MM.1S (cell line): ENCODE results near the gene ENOX1.

Source experiments
- DNase-seq: peaks from one replicate; pipeline ENCODE4 v3.0.0-alpha.2; 2015
- H2AFZ ChIP-seq: fragments of 300-600 bp; sonication (generic); 2 replicates; pipeline ENCODE4 v1.6.0; 2016; ENCODE audit warnings: antibody characterized with exemption, low read length
- H3F3A ChIP-seq: fragments of 300-600 bp; sonication (generic); 2 replicates; pipeline ENCODE4 v1.6.1; 2016; ENCODE audit warnings: mild to moderate bottlenecking, antibody characterized with exemption, low read length, moderate library complexity, mixed read lengths; ENCODE audit not compliant: insufficient read depth
- H3K27ac ChIP-seq: fragments of 300-600 bp; sonication (generic); 2 replicates; pipeline ENCODE4 v1.5.1; 2016; ENCODE audit warnings: mild to moderate bottlenecking, low read length
- H3K27me3 ChIP-seq: fragments of 300-600 bp; sonication (generic); replicated peaks from 2 replicates; pipeline ENCODE4 v1.6.0; 2016; ENCODE audit warnings: low read length; ENCODE audit not compliant: insufficient read depth
- H3K36me3 ChIP-seq: fragments of 300-600 bp; sonication (generic); replicated peaks from 2 replicates; pipeline ENCODE4 v1.6.1; 2016; ENCODE audit warnings: mild to moderate bottlenecking, low read length, mixed read lengths; ENCODE audit not compliant: insufficient read depth
- H3K4me1 ChIP-seq: fragments of 300-600 bp; sonication (generic); 2 replicates; pipeline ENCODE4 v1.6.1; 2016; ENCODE audit warnings: low read length, mixed read lengths
- H3K4me2 ChIP-seq: fragments of 300-600 bp; sonication (generic); 2 replicates; pipeline ENCODE4 v1.6.0; 2016; ENCODE audit warnings: low read depth, low read length
- H3K4me3 ChIP-seq: fragments of 300-600 bp; sonication (generic); 2 replicates; pipeline ENCODE4 v1.5.1; 2016; ENCODE audit warnings: low read length, mixed read lengths
- H3K79me2 ChIP-seq: fragments of 300-600 bp; sonication (generic); 2 replicates; pipeline ENCODE4 v1.6.1; 2016; ENCODE audit warnings: mixed run types, low read length, mixed read lengths
- H3K9ac ChIP-seq: fragments of 300-600 bp; sonication (generic); 2 replicates; pipeline ENCODE4 v1.6.1; 2016; ENCODE audit warnings: low read length, mixed read lengths
- H3K9me2 ChIP-seq: fragments of 300-600 bp; sonication (generic); replicated peaks from 2 replicates; pipeline ENCODE4 v1.6.1; 2016; ENCODE audit warnings: mild to moderate bottlenecking, low read length, mixed read lengths; ENCODE audit not compliant: insufficient read depth
- H3K9me3 ChIP-seq: fragments of 300-600 bp; sonication (generic); replicated peaks from 2 replicates; pipeline ENCODE4 v1.6.1; 2016; ENCODE audit warnings: mild to moderate bottlenecking, low read length, mixed read lengths; ENCODE audit not compliant: insufficient read depth
- H4K20me1 ChIP-seq: fragments of 300-600 bp; sonication (generic); 2 replicates; pipeline ENCODE4 v1.6.1; 2016; ENCODE audit warnings: mild to moderate bottlenecking, low read length, moderate library complexity, mixed read lengths; ENCODE audit not compliant: insufficient read depth
- CTCF ChIP-seq: fragments of 300-600 bp; sonication (generic); IDR thresholded peaks from 2 replicates; pipeline ENCODE4 v1.5.1; 2016; ENCODE audit warnings: antibody characterized with exemption, low read length, mixed read lengths
- EZH2 ChIP-seq: fragments of 300-600 bp; sonication (generic); optimal IDR thresholded peaks from 2 replicates; pipeline ENCODE3; 2017; ENCODE audit warnings: low read depth, mild to moderate bottlenecking, antibody characterized with exemption, low read length, mixed read lengths
- EZH2phosphoT487 ChIP-seq: fragments of 300-600 bp; sonication (generic); IDR thresholded peaks from 2 replicates; pipeline ENCODE4 v1.6.1; 2018; ENCODE audit warnings: antibody characterized with exemption, low read length

ENOX1 gene

GRCh38 chr13:43232144-43232872, 554.5 kb downstream of the ENOX1 start:
- Histone ChIP-seq H3K4me3 (no peak overlapping the region), H3K79me2 (no peaks in the 10 kb centered on the region), H4K20me1 (no peaks in the 10 kb centered on the region), H3K9me2 (no peaks in the 10 kb centered on the region), H3K27ac (no peak overlapping the region), H2AFZ (no peak overlapping the region), H3K36me3 (no peaks in the 10 kb centered on the region), H3K27me3 (no peaks in the 10 kb centered on the region), H3F3A (no peaks in the 10 kb centered on the region), H3K4me2 (no peak overlapping the region), H3K4me1 (no peaks in the 10 kb centered on the region), H3K9me3 (no peaks in the 10 kb centered on the region), H3K9ac (no peak overlapping the region)
- no peak for DNase-seq
- TF ChIP-seq EZH2phosphoT487: no peak
- TF ChIP-seq EZH2: no peak
- TF ChIP-seq CTCF: no peak

DNA sequence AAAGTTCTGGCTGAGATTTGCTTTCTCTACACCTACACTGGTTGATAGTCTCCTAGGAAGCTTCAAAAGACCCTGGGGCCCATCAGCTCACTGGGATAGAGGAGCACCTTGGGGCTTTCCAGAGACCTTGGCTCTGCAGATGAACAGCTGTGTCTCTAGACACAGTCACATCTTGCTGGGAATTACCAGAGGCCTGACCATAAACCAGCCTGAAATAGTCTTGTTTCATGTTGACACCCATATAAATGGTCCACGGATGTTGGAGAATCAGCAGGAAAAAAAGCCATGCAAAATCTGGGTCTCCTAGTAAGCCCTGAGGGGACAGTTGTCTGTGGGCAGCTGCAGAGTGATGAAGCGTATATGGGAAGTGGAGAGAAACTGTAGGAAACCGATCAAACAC, 555.8 kb downstream of the ENOX1 start:
- no peak for DNase-seq
- no peak overlapping the region for H3K27ac ChIP-seq
- H3K79me2 ChIP-seq: no peaks in the 10 kb centered on the region
- H3K4me3 ChIP-seq: no peak overlapping the region
- H3K27me3 ChIP-seq: no peaks in the 10 kb centered on the region
- H3F3A ChIP-seq: no peaks in the 10 kb centered on the region
- H3K36me3 ChIP-seq: no peaks in the 10 kb centered on the region
- no peaks in the 10 kb centered on the region for H4K20me1 ChIP-seq
- H3K9me3 ChIP-seq: no peaks in the 10 kb centered on the region
- TF ChIP-seq EZH2phosphoT487 (no peak), CTCF (no peak), EZH2 (no peak)
- H3K4me1 ChIP-seq: no peaks in the 10 kb centered on the region
- H2AFZ ChIP-seq: no peak overlapping the region
- no peak overlapping the region for H3K4me2 ChIP-seq
- H3K9ac ChIP-seq: no peak overlapping the region
- H3K9me2 ChIP-seq: no peaks in the 10 kb centered on the region

- Histone ChIP-seq H3K9me3 (no peaks in the 10 kb centered on the region), H3K27me3 (no peaks in the 10 kb centered on the region), H3K79me2 (no peaks in the 10 kb centered on the region), H3F3A (no peaks in the 10 kb centered on the region), H3K36me3 (no peaks in the 10 kb centered on the region), H3K4me1 (no peaks in the 10 kb centered on the region), H3K9ac (no peak overlapping the region), H3K4me3 (no peak overlapping the region), H2AFZ (no peak overlapping the region), H4K20me1 (no peaks in the 10 kb centered on the region), H3K4me2 (no peak overlapping the region), H3K27ac (no peak overlapping the region), H3K9me2 (no peaks in the 10 kb centered on the region)
- no peak for DNase-seq
- TF ChIP-seq EZH2phosphoT487 (no peak), CTCF (no peak), EZH2 (no peak)
Observed at GRCh38 chr13:43229506-43229905, 557.3 kb downstream of the ENOX1 start.
